ENCODE results near the gene CNTNAP2.

GRCh38 chr7:147639037-147639436 lies 1522.4 kb downstream of the CNTNAP2 start:
- TF ChIP-seq CTCF (IDR thresholded peaks at IDR 0.05; ENCODE audit: control extremely low read depth in 1 of 3, insufficient read depth in 1 of 3, low read depth in 1 of 3, low read length in 3 of 3) (no peak), POLR2A (IDR thresholded peaks at IDR 0.05; ENCODE audit: control extremely low read depth in 1 of 2, low read depth in 2 of 2, low read length in 2 of 2) (no peak), CEBPB (IDR thresholded peaks at IDR 0.05; ENCODE audit: low read depth, low read length) (no peak), CHD2 (IDR thresholded peaks at IDR 0.05; ENCODE audit: low read length) (no peak), CHD1 (IDR thresholded peaks at IDR 0.05; ENCODE audit: low read depth, low read length) (no peak), SP1 (IDR thresholded peaks at IDR 0.05; ENCODE audit: low read depth, low read length) (no peak), YY1 (IDR thresholded peaks at IDR 0.05; ENCODE audit: low read depth, low read length) (no peak), HDAC6 (IDR thresholded peaks at IDR 0.05; ENCODE audit: low read depth, low read length) (no peak), SP2 (IDR thresholded peaks at IDR 0.05; ENCODE audit: low read length) (no peak), TAF7 (optimal IDR thresholded peaks at IDR 0.05; ENCODE audit: borderline replicate concordance, low read depth, low read length) (no peak), MAX (IDR thresholded peaks at IDR 0.05) (no peak)
